K562 (cell line): ENCODE data around the gene HMOX2. TPM values are rescaled to one million over a fixed set of nuclear protein-coding genes. Genes with fewer than 3 reads are reported as not detected.

Source experiments
- C11orf30 ChIP-seq: fragments of 450-650 bp; IDR thresholded peaks from 2 replicates; pipeline ENCODE4 v1.6.1; 2016; ENCODE audit warnings: low read depth, mild to moderate bottlenecking
- ETV1 ChIP-seq: fragments of 450-650 bp; conservative IDR thresholded peaks from 2 replicates; pipeline ENCODE4 v1.6.1; 2016; ENCODE audit warnings: missing genetic modification characterization, control low read depth, low read depth, missing compliant biosample characterization
- ETV6 ChIP-seq, 3 experiments: fragments of 150-350 bp in 1 of 3; sonication (generic) in 1 of 3; formaldehyde crosslinking in 1 of 3; IDR thresholded peaks; 2 replicates each; pipeline versions ENCODE4 v1.6.1 to v1.8.0; 2014 to 2022; ENCODE audit warnings: borderline replicate concordance in 2 of 3, low read depth in 2 of 3, antibody characterized with exemption in 1 of 3, low read length in 1 of 3, mild to moderate bottlenecking in 1 of 3, missing genetic modification reagents in 1 of 3
- NCOA1 ChIP-seq: fragments of 450-650 bp; IDR thresholded peaks from 2 replicates; pipeline ENCODE4 v1.6.1; 2016; ENCODE audit warnings: low read depth
- PRDM10 ChIP-seq: fragments of 450-650 bp; IDR thresholded peaks from 2 replicates; pipeline ENCODE4 v1.6.1; 2018; ENCODE audit not compliant: partially characterized antibody
- SAFB2 ChIP-seq: fragments of 200-400 bp; formaldehyde crosslinking; IDR thresholded peaks from 2 replicates; pipeline ENCODE4 v1.6.1; 2018; ENCODE audit warnings: borderline replicate concordance, low read length, low read depth, moderate library complexity; ENCODE audit not compliant: severe bottlenecking
- SMC3 ChIP-seq: conservative IDR thresholded peaks from 2 replicates; pipeline ENCODE4 v1.6.1; 2011; ENCODE audit warnings: low read depth, low read length, improper control_type of control experiment; ENCODE audit not compliant: insufficient read depth
- polyA plus RNA-seq, 8 experiments: library from polyadenylated mRNA; depleted of rRNA in 4 of 8; stranded (reverse) in 5 of 8; unstranded in 3 of 8; fragments of >200 nt; fragmentation: Nextera tagmentation in 2 of 8; fragmentation: Illumina TruSeq in 1 of 8; extraction: Ambion mirVana in 2 of 8; extraction: Trizol in 1 of 8; gene quantifications; 2 replicates each; pipeline versions ENCODE4 v1.2.1 to v1.2.3, GENCODE V29; 2011 to 2014; ENCODE audit warnings: inconsistent platforms in 1 of 8, missing spikeins in 1 of 8
- total RNA-seq, 7 experiments: library from RNA; depleted of rRNA in 6 of 7; stranded (reverse); fragments of >200 nt in 6 of 7; fragmentation: Illumina TruSeq in 2 of 7; extraction: Trizol in 2 of 7; gene quantifications; 2 replicates each; pipeline versions ENCODE4 v1.2.1 to v1.2.3, GENCODE V29; 2011 to 2021; ENCODE audit warnings: low replicate concordance in 1 of 7
- TF ChIP-seq, protein P1 (sequence below): fragments of 250-450 bp; sonication (Bioruptor Pico); IDR thresholded peaks from 2 replicates; pipeline ENCODE4 v1.5.0; 2020; ENCODE audit warnings: mild to moderate bottlenecking
- TF ChIP-seq, protein P2 (sequence below), 2 experiments: fragments of 450-650 bp; formaldehyde crosslinking in 1 of 2; IDR thresholded peaks; 2 replicates each; pipeline versions ENCODE4 v1.4.0 to v1.6.1; 2014 to 2020; ENCODE audit warnings: mild to moderate bottlenecking in 2 of 2, borderline replicate concordance in 1 of 2, low read depth in 1 of 2
- TF ChIP-seq, protein P3 (sequence below): sonication (generic); formaldehyde crosslinking; IDR thresholded peaks from 2 replicates; pipeline ENCODE4 v1.9.0; 2022; ENCODE audit warnings: mild to moderate bottlenecking, missing genetic modification reagents

Gene HMOX2
- total and polyA plus RNA-seq, 9 of the 15 experiments (the other 6 are each of a cell fraction or from before 2014, with no cell fraction given) = 26.8 to 87.4 (median 57.4) TPM

GRCh38 chr16:4517812-4518680 is 41.8 kb downstream of the HMOX2 start (continued):
- TF ChIP-seq ETV6 (IDR thresholded peaks at IDR 0.05; ENCODE audit: borderline replicate concordance in 1 of 2, low read depth in 2 of 2, low read length in 1 of 2) (no peak), ETV6 (CRISPR knock-in tag; IDR thresholded peaks at IDR 0.05; ENCODE audit: borderline replicate concordance) (no peak), PRDM10 (peak; percentile 38), ETV1 (tag) (no peak), SAFB2 (no peak), C11orf30 (no peak), NCOA1 (no peak), SMC3 (peak; percentile 64)
- TF ChIP-seq, protein P1, sequence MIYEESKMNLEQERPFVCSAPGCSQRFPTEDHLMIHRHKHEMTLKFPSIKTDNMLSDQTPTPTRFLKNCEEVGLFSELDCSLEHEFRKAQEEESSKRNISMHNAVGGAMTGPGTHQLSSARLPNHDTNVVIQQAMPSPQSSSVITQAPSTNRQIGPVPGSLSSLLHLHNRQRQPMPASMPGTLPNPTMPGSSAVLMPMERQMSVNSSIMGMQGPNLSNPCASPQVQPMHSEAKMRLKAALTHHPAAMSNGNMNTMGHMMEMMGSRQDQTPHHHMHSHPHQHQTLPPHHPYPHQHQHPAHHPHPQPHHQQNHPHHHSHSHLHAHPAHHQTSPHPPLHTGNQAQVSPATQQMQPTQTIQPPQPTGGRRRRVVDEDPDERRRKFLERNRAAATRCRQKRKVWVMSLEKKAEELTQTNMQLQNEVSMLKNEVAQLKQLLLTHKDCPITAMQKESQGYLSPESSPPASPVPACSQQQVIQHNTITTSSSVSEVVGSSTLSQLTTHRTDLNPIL (CRISPR knock-in tag) = no peak
- TF ChIP-seq, protein P2, sequence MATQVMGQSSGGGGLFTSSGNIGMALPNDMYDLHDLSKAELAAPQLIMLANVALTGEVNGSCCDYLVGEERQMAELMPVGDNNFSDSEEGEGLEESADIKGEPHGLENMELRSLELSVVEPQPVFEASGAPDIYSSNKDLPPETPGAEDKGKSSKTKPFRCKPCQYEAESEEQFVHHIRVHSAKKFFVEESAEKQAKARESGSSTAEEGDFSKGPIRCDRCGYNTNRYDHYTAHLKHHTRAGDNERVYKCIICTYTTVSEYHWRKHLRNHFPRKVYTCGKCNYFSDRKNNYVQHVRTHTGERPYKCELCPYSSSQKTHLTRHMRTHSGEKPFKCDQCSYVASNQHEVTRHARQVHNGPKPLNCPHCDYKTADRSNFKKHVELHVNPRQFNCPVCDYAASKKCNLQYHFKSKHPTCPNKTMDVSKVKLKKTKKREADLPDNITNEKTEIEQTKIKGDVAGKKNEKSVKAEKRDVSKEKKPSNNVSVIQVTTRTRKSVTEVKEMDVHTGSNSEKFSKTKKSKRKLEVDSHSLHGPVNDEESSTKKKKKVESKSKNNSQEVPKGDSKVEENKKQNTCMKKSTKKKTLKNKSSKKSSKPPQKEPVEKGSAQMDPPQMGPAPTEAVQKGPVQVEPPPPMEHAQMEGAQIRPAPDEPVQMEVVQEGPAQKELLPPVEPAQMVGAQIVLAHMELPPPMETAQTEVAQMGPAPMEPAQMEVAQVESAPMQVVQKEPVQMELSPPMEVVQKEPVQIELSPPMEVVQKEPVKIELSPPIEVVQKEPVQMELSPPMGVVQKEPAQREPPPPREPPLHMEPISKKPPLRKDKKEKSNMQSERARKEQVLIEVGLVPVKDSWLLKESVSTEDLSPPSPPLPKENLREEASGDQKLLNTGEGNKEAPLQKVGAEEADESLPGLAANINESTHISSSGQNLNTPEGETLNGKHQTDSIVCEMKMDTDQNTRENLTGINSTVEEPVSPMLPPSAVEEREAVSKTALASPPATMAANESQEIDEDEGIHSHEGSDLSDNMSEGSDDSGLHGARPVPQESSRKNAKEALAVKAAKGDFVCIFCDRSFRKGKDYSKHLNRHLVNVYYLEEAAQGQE (IDR thresholded peaks at IDR 0.05; ENCODE audit: borderline replicate concordance) = peak; percentile 81
- TF ChIP-seq, protein P2 (CRISPR knock-in tag; IDR thresholded peaks at IDR 0.05; ENCODE audit: low read depth) = no peak
- TF ChIP-seq, protein P3, sequence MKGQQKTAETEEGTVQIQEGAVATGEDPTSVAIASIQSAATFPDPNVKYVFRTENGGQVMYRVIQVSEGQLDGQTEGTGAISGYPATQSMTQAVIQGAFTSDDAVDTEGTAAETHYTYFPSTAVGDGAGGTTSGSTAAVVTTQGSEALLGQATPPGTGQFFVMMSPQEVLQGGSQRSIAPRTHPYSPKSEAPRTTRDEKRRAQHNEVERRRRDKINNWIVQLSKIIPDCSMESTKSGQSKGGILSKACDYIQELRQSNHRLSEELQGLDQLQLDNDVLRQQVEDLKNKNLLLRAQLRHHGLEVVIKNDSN = no peak
